Measurements from ENCODE around the gene SLC25A1.
"Not testable (repeated sequence)": the region's sequence is repeated elsewhere in the genome, so short reads cannot be mapped to it uniquely, and the experiment has no call there.

Gene SLC25A1

DNA sequence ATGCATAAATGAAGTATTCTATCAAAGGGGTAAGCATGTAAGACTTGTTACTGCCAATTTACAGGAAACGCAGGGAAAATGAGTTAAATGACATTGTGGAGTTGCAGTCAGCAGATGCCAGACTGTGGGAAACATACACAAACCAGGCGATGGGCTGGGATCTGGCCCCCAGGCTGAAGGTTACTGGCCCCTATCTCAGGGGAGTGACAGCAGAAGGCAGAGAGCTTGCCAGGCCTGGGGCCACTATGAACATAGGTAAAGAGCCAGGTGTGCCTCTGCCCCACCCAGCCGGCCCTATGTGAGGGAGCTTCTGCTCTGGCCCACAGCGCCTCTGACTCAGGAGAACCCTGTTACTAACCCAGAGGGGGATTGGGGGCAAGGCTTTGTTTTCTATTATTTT lies 26.1 kb upstream of the SLC25A1 start:
- no peak for DNase-seq

DNA sequence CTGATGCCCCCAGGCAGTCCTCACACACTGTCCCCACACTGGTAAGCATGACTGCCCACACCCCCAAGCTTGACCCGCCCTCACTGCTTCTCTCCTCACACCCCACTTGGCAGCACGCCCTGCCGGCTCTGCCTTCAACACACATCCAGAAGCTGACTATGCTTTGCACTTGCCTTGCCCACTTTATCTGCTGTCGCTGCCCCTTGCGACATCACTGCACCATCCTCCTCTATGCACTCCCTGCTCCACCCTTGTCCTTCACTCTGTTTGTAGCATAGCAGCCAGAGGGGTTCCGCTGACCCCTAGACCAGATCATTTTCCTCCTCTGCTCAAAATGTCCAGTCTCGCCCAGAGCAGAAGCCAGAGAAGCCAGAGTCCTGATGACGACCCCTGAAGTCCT lies 25.3 kb upstream of the SLC25A1 start:
- no peak for DNase-seq

GRCh38 chr22:19202799-19203186 lies 24.3 kb upstream of the SLC25A1 start:
- DNase-seq = not testable (repeated sequence)

DNA sequence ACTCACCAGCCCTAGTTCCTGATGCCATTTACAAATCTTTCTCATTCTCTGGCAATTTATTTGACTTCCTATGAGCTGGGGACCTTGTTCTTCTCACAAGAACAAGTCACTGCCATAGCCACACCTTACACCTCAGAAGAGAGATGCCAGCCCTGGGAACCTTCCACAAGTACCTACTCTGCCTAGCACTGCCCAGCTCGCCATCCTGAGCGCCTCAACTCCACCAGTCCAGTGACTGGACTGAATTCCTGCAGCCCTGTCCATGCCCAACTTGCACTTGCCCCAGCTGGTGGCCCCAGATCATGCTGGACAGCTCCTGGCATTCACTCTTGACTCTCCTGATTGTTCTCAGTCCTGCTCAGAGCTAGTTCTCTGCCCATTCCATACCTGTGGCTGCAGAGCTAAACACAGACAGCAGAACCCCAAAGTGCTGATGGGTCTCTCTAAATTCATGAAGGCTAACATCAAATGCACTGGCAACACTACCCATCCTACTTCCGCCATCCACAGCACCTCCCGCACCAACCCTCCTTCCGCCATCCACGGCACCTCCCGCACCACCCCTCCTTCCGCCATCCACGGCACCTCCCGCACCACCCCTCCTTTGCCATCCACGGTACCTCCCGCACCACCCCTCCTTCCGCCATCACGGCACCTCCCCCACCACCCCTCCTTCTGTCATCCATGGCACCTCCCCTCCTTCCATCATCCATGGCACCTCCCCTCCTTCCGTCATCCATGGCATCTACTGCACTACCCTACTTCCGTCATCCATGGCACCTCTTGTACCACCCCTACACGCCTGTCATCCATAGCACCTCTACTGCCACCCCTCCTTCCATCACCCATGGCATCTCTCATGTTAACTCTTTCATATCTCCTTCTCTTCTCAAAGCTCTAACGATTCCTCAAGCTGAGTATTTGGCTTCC lies 23.6 kb upstream of the SLC25A1 start:
- no peak for DNase-seq

DNA sequence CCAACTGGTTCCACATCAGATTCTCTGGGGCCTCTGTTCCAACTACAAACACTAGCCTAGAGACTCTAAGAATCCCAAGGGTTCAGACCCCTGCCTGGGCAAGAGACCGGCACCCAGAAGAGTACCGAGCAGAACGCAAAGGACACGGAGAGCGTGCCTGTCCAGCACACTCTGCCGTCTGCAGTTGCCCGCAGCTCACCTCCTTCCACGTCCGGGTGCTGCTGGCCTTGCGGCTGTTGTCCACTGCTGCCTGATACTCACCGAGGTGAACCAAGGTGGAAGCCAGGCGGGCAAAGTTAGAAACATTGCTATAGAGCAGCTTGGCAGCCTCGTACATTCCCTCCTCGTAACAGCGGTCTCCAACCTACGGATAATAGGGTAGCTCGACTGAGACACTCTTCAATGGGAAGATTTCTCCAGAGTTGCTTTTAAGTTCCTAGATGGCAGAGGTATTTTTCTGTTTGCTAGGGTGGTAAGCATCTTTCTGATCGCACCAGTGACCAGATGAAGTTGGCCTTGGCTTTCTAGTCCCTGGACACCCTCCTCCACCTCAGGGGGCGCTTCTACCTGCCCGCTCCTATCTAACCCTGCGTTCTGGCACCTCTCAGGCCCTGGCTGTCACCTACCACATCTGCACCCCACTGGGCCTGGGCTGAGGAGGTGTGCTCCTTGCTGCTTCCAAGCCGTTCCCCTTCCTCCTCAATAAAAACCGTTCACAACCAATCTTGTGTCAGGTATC lies 22.8 kb upstream of the SLC25A1 start:
- no peak for DNase-seq

GRCh38 chr22:19199479-19199878 lies 20.9 kb upstream of the SLC25A1 start:
- no peak for DNase-seq

- DNase-seq = no peak
These were observed 19.7 kb upstream of the SLC25A1 start for GRCh38 chr22:19197997-19198865.

DNA sequence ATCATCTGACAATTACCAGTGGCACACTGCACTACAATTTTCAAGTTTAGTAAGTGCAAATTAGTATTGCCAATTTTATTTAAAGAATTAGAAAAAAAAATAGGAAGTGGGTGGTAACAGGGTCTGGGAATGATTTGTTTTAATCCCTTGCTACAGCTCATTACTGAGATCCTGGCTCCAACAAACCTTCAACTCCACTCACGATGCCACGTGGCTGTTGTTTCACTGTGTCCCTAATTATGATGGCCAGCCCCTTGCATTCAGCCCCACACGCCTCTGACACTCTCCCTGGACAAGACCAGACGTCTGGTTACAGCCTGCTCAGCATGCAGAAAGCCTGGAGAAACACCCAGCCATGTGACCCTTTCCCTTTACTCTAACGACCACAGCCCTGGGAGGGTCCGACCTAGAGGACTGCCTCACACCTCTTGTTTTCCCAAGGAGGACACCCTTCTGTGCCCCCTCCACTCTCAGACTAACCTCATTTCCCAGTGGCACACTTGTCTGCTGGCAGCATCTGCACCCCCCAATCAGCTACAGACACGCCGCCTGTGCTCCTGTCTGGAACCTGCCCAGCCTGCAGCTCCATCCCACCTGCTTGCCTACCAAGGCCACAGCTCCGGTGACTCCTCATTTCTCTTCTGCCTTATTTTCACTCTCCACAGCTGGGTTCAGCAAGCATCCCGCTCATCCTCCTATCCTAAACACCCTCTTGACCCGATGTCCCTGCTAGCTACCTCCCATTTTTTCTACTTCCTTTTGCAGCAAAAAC lies 18.5 kb upstream of the SLC25A1 start:
- no peak for DNase-seq

- no peak for DNase-seq
These were observed 17.5 kb upstream of the SLC25A1 start for GRCh38 chr22:19195796-19196731.

GRCh38 chr22:19194766-19195536 lies 16.4 kb upstream of the SLC25A1 start:
- DNase-seq = no peak

- no peak for DNase-seq
These were observed 15.3 kb upstream of the SLC25A1 start for GRCh38 chr22:19193879-19194278.

DNA sequence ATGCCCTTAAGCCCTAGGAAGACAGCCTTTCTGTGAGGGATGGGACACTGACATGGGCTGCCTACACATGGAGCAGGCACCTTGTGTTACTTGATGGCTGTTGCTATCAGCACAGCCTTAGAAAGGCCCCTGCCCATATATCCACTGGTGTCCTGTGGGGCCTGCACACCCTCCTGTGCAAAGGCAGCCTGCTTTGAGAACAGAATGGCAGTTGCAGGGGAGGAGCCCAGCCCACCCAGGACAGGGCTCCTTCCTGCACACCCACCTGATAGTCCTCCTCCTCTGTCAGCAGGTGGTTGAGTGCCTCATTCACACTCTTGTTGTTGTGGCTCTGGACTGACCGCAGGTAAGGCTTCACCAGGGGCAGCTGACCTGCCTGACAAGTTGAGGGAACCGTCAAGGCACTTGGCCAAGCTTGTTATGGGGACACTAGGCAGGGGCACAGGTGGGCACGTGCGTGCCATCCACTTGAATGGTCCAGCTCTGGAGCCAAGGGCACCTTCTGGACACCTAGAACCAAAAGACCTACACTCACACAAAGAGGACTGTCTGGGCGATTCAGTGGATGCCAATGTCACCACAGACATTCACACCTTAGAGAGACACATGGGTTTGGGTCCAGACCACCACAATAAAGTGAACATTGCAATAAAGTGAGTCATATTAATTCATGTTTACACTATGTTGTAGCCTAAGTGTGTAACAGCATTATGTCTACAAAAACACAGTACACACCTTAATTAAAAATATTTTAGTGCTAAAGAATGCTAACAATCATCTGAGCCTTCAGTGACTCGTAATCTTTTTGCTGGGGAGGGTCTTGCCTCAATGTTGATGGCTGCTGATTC lies 9.4 kb upstream of the SLC25A1 start:
- DNase-seq = no peak

- DNase-seq = no peak
These were observed 5.9 kb upstream of the SLC25A1 start for GRCh38 chr22:19184276-19184997.

DNA sequence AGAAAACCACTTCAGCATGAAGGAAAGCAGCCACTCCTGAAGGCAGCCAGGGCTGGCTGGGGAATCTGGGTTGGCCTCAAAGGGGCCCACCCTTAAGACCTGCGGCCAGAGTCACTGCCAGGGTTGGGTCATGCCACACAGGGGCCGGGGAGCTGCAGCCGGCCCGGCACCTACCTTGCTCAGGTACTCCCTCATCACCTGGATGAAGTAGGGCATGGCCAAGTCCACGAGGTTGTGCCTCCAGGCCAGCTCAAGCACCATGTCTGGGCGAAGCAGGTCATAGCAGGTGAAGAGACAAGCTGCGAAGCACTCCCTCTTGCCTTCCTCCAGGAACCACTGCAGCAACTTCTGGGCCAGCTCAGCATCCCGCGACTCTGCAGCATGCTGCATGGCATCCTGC lies 4.7 kb upstream of the SLC25A1 start:
- DNase-seq = no peak

DNA sequence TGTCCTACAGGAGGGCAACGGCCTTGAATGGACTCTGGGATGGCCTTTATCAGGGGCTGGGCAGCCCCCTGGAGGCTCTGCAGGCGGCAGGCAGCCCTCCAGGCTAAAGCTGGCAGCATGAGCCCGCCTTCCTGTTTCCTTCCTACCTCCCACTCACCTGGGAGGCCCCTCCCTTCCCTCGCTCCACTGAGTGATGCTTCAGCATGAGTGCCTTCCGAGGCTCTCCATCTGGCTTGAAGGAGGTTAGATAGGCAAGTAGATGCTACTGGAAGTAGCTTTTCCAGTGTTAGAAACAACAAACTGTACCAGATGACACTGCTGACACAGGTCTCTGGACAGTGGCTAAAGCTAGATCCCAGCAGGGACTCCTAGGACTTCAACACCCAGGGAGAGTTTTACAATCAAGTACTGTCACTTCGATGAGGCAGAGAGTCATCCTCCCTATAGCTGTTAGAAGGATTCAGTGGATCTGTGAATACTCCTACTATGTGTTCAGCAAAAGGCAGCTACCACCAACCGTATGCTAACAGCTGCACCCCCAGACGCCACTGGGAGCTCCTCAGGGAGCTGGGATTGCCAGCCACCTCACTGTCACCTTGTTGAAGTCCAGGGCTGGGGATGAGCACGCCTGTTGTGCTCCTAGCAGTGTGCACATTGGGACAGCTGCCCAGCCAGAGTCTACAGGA lies 4.1 kb upstream of the SLC25A1 start:
- DNase-seq = peak; percentile 39

GRCh38 chr22:19181786-19182471 lies 3.4 kb upstream of the SLC25A1 start:
- DNase-seq = no peak

DNA sequence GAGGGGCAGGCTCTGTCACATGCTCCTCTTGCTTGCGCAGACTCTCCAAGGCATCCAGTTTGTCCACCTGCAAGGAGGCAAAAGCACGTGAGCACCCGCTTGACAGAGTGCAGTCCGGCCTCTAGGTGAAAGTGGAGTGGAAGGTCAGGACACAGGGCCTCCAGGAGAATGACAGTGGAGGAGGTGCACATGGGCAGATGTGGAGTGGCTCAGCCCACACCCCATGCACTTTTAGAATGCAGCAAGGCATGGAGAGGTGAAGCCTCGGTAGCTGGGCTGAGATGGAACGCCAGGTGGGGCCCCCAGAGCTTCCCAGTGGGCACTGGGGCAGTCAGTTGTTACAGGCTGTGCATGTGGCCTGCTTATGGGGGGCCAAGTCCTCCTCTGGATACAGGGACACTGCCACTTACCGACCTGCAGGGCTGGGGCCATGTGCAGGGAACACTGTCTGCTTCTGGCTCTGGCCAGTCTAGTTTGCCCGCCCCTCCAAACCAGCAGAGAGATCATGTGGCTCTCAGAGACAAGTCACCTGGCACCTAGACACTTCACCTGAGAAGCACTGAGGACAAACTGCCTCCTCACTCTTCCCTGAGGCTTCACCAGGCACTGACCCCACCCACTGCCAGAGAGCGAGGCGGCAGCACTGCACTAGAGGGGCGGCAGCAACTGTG lies 2.3 kb upstream of the SLC25A1 start:
- no peak for DNase-seq
